Measurements from ENCODE around the gene DTHD1.

The DTHD1 gene

GRCh38 chr4:36237366-36238313 lies 43.8 kb upstream of the DTHD1 start:
- TF ChIP-seq RAD21 (IDR thresholded peaks at IDR 0.05; ENCODE audit: low read depth) (no peak), TEAD4 (IDR thresholded peaks at IDR 0.05) (no peak), YY1 (IDR thresholded peaks at IDR 0.05; ENCODE audit: low read depth) (no peak), CREB1 (IDR thresholded peaks at IDR 0.05; ENCODE audit: low read depth) (no peak), NFIC (IDR thresholded peaks at IDR 0.05) (no peak)

GRCh38 chr4:36241771-36242170 lies 39.6 kb upstream of the DTHD1 start:
- TF ChIP-seq TEAD4 (IDR thresholded peaks at IDR 0.05): no peak
- TF ChIP-seq TCF12 (IDR thresholded peaks at IDR 0.05; ENCODE audit: low read depth): no peak
- TF ChIP-seq CREB1 (IDR thresholded peaks at IDR 0.05; ENCODE audit: low read depth): no peak
- no peak for TF ChIP-seq REST (IDR thresholded peaks at IDR 0.05; ENCODE audit: low read depth)
- TF ChIP-seq MAX (IDR thresholded peaks at IDR 0.05): no peak
- no peak for TF ChIP-seq CEBPB (IDR thresholded peaks at IDR 0.05)
- TF ChIP-seq RAD21 (IDR thresholded peaks at IDR 0.05; ENCODE audit: low read depth): no peak
- no peak for TF ChIP-seq NFIC (IDR thresholded peaks at IDR 0.05)
- no peak for TF ChIP-seq EP300 (IDR thresholded peaks at IDR 0.05; ENCODE audit: borderline replicate concordance)
- TF ChIP-seq FOXM1 (IDR thresholded peaks at IDR 0.05; ENCODE audit: borderline replicate concordance, low read depth): no peak
- TF ChIP-seq YY1 (IDR thresholded peaks at IDR 0.05; ENCODE audit: low read depth): no peak

- TF ChIP-seq FOXM1 (IDR thresholded peaks at IDR 0.05; ENCODE audit: borderline replicate concordance, low read depth): no peak
- no peak for TF ChIP-seq REST (IDR thresholded peaks at IDR 0.05; ENCODE audit: low read depth)
- TF ChIP-seq CEBPB (IDR thresholded peaks at IDR 0.05): no peak
- TF ChIP-seq MAX (IDR thresholded peaks at IDR 0.05): no peak
- no peak for TF ChIP-seq RAD21 (IDR thresholded peaks at IDR 0.05; ENCODE audit: low read depth)
Observed at GRCh38 chr4:36242629-36243354, 38.6 kb upstream of the DTHD1 start.

GRCh38 chr4:36243355-36244256 lies 37.8 kb upstream of the DTHD1 start:
- TF ChIP-seq REST (IDR thresholded peaks at IDR 0.05; ENCODE audit: low read depth) (no peak), CEBPB (IDR thresholded peaks at IDR 0.05) (no peak), MAX (IDR thresholded peaks at IDR 0.05) (no peak), EP300 (IDR thresholded peaks at IDR 0.05; ENCODE audit: borderline replicate concordance) (no peak), TEAD4 (IDR thresholded peaks at IDR 0.05) (no peak), TAF1 (IDR thresholded peaks at IDR 0.05; ENCODE audit: low read depth) (0 out of 2 replicates have a peak, but pooled peaks have one; percentile 6), USF1 (IDR thresholded peaks at IDR 0.05) (no peak), ZBTB7A (IDR thresholded peaks at IDR 0.05; ENCODE audit: low read depth) (no peak; the same call in 1 of the 2 replicates), CREB1 (IDR thresholded peaks at IDR 0.05; ENCODE audit: low read depth) (no peak), NFIC (IDR thresholded peaks at IDR 0.05) (no peak), RAD21 (IDR thresholded peaks at IDR 0.05; ENCODE audit: low read depth) (no peak), YY1 (IDR thresholded peaks at IDR 0.05; ENCODE audit: low read depth) (no peak), EGR1 (IDR thresholded peaks at IDR 0.05) (peak; percentile 76)

All from Ishikawa (cell line).